ENCODE data around the gene EVC2.

EVC2 gene

DNA sequence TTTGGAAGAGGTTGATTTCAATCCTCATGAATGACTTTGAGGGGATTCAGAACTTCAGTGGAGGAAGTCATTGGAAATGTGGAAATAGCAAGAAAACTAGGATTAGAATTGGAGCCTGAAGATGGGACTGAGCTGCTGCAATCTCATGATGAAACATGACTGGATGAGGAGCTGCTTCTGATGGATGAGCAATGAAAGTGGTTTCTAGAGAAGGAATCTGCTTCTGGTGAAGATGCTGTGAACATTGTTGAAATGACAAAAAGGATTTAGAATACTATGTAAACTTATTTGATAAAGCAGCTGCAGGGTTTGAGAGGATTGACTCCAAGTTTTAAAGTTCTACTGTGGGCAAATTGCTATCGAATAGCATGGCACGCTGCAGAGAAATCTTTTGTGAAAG is 29.7 kb upstream of the EVC2 start:
- Histone ChIP-seq H3K4me3 (ENCODE audit: low read depth in 1 of 2, low read length in 1 of 2) (no peak overlapping the region), H3K36me3 (no peaks in the 10 kb centered on the region), H3K27me3 (no peaks in the 10 kb centered on the region), H3K27ac (no peak overlapping the region), H3K9me3 (no peaks in the 10 kb centered on the region), H3K4me1 (ENCODE audit: control insufficient read depth in 1 of 2, insufficient read depth in 1 of 2, low read depth in 1 of 2, low read length in 1 of 2) (no peaks in the 10 kb centered on the region)
- TF ChIP-seq, protein P1, sequence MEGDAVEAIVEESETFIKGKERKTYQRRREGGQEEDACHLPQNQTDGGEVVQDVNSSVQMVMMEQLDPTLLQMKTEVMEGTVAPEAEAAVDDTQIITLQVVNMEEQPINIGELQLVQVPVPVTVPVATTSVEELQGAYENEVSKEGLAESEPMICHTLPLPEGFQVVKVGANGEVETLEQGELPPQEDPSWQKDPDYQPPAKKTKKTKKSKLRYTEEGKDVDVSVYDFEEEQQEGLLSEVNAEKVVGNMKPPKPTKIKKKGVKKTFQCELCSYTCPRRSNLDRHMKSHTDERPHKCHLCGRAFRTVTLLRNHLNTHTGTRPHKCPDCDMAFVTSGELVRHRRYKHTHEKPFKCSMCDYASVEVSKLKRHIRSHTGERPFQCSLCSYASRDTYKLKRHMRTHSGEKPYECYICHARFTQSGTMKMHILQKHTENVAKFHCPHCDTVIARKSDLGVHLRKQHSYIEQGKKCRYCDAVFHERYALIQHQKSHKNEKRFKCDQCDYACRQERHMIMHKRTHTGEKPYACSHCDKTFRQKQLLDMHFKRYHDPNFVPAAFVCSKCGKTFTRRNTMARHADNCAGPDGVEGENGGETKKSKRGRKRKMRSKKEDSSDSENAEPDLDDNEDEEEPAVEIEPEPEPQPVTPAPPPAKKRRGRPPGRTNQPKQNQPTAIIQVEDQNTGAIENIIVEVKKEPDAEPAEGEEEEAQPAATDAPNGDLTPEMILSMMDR (IDR thresholded peaks at IDR 0.05), result no peak

DNA sequence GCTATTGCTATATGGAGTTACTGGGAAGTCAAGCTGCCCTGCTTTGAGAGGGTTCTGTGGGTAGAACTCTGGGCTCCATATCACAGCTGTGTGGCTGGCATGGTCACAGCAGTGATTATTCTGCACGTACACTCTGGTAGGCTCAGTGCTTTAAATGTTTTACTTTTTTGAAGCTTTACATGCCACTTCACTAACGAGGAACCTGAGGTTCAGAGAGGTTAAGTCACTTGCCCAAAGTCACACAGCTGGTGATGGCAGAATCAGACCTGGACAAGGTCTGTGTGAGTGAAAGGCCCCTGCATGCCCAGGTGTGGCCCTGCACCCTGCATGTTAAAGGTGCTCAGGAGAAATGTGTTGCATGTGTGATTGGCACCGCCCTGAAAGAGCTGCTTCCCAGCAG is 27.1 kb upstream of the EVC2 start:
- H3K27ac ChIP-seq, result no peak overlapping the region
- no peaks in the 10 kb centered on the region for H3K36me3 ChIP-seq
- H3K4me3 ChIP-seq (ENCODE audit: low read depth in 1 of 2, low read length in 1 of 2), result no peak overlapping the region
- TF ChIP-seq, protein P1 (IDR thresholded peaks at IDR 0.05), result no peak
- no peaks in the 10 kb centered on the region for H3K9me3 ChIP-seq
- no peaks in the 10 kb centered on the region for H3K4me1 ChIP-seq (ENCODE audit: control insufficient read depth in 1 of 2, insufficient read depth in 1 of 2, low read depth in 1 of 2, low read length in 1 of 2)
- H3K27me3 ChIP-seq, result no peaks in the 10 kb centered on the region

DNA sequence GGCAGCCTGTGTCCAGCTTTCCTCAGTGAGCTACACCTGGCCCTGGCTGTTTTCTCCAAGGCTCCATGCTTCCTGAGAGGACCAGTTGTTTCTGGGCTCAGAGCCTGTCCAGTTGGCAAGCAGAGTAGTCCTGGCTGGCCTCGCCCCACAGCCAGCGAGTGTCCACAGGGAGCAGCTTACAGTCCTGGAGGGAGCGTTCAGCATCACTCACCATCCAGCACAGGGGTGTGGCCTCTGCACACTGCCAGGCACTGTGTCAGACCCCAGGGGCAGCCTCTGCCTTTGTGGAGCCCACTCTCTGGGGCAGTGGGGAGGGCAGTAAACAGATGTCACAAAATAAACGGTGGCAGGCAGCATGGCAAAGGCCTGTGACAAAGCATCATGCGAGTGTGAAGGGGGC is 26.5 kb upstream of the EVC2 start:
- Histone ChIP-seq H3K36me3 (no peaks in the 10 kb centered on the region), H3K27ac (no peak overlapping the region), H3K27me3 (no peaks in the 10 kb centered on the region), H3K9me3 (no peaks in the 10 kb centered on the region), H3K4me1 (ENCODE audit: control insufficient read depth in 1 of 2, insufficient read depth in 1 of 2, low read depth in 1 of 2, low read length in 1 of 2) (no peaks in the 10 kb centered on the region), H3K4me3 (ENCODE audit: low read depth in 1 of 2, low read length in 1 of 2) (no peak overlapping the region)
- TF ChIP-seq, protein P1 (IDR thresholded peaks at IDR 0.05), result no peak

DNA sequence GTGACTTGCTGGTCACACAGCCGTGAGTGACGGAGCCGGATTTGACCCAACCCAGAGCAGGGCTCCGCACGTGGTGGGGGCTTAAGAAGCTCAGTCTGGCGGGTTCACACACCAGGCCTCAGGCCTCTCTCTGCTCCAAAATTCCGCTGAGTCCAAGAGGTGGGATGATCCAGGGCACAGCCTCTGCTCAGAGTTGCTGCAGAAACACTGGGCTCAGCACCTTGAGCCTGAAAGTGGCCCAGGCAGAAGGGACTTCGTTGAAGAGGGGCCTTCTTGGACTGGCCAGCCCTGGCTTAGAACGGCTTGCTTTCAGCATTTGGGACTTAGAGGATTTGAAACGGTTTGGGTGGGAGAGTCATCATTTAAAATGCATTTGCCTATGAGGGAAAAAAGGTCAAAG is 23.8 kb upstream of the EVC2 start:
- H3K27me3 ChIP-seq, result no peaks in the 10 kb centered on the region
- no peak overlapping the region for H3K4me3 ChIP-seq (ENCODE audit: low read depth in 1 of 2, low read length in 1 of 2)
- no peaks in the 10 kb centered on the region for H3K9me3 ChIP-seq
- H3K36me3 ChIP-seq, result no peaks in the 10 kb centered on the region
- no peaks in the 10 kb centered on the region for H3K4me1 ChIP-seq (ENCODE audit: control insufficient read depth in 1 of 2, insufficient read depth in 1 of 2, low read depth in 1 of 2, low read length in 1 of 2)
- TF ChIP-seq, protein P1 (IDR thresholded peaks at IDR 0.05), result no peak
- no peak overlapping the region for H3K27ac ChIP-seq

DNA sequence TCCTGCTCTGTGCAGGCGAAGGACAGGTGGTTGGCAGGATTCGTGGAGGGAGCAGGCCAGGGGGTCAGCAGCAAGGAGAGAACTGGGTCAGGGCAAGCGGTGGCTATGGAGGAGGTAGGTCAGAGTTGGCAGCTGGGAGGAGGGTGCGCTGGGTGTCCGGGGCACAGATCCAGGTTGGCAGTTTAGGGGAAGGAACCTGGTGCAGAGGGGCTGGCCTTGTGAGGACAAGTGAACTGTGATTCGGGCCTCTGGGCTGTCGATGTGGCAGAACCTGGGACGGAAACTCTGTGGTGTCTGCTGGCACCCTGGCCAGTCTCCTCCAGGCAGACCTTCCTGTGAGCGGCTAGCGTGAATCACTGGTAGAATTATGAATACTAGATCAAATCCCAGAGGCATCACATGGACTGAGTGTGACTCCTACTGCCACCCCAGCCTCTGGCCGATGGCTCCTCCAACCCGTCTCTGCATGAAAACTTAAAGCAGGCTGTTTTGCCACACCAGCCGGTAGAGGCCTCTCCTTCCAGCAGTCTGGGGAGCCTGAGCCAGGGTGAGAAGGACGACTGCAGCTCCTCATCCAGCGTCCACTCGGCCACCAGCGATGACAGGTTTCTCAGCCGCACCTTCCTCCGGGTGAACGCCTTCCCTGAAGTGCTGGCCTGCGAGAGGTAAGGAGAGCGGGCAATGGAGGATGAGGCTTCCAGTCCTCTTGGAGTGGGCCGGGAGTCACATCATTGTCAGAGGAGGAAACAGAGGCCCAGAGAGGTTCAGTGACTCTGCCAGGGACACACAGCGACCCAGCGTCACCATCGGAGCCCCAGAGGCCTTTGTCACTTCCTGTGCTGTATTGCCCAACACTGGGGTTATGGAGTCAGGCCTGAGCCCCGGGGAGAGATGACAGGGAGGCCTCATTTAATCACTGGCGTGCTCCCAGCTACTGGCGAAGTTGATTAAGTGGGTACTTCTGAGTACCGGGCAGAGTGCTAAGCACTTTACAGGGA is 22.9 kb upstream of the EVC2 start:
- TF ChIP-seq, protein P1 (IDR thresholded peaks at IDR 0.05), result no peak
- Histone ChIP-seq H3K36me3 (no peaks in the 10 kb centered on the region), H3K27me3 (no peaks in the 10 kb centered on the region), H3K9me3 (no peaks in the 10 kb centered on the region), H3K4me1 (ENCODE audit: control insufficient read depth in 1 of 2, insufficient read depth in 1 of 2, low read depth in 1 of 2, low read length in 1 of 2) (no peaks in the 10 kb centered on the region), H3K27ac (no peak overlapping the region), H3K4me3 (ENCODE audit: low read depth in 1 of 2, low read length in 1 of 2) (no peak overlapping the region)
